ENCODE measurements around the gene RBM14.

DNA sequence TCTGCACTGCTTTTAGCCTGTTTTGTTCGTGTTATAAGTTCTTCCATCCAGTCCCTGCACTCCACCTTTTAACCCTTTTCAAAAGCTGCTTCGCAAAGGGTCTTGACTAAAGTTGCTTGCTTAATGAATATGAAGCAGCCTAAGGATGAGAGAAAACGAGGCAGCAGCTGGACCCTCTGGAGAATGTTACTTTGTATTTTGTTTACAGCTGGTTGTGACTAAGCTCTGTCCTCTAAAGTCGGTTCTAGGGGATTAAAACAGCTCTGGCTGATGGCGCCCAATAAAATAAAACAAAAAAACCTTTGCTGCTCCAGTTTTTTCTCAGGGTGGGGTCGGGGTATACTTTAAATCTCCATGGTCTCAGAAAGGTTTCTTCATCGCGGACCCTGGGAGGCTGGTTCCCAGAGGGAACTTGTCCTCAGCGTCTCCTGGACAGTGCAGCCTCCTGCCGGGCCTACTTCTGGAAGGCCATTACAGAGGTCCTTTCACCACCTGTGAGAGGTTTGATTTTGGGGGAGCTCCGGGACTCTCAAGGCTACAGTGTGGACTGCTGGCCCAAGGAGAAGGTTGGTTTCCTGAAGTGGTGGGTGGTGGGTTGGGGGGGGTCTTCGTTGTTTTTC lies 21.2 kb downstream of the RBM14 start:
- TF ChIP-seq ZNF764 (CRISPR knock-in tag; IDR thresholded peaks at IDR 0.05; ENCODE audit: low read depth) (no peak), ZNF12 (CRISPR knock-in tag; IDR thresholded peaks at IDR 0.05) (no peak), POLR2A (conservative IDR thresholded peaks at IDR 0.05) (no peak), TCF3 (CRISPR knock-in tag; IDR thresholded peaks at IDR 0.05) (no peak), SIN3A (IDR thresholded peaks at IDR 0.05; ENCODE audit: borderline replicate concordance in 2 of 2, control insufficient read depth in 1 of 2, low read depth in 2 of 2, low read length in 2 of 2) (no peak), EGR1 (conservative IDR thresholded peaks at IDR 0.05) (no peak), HNRNPK (IDR thresholded peaks at IDR 0.05; ENCODE audit: low read depth, low read length, poor library complexity, severe bottlenecking) (no peak)

Data from K562 (cell line).